ENCODE measurements around the gene TRIM36.
A peak's percentile ranks its signal among the peaks of the same experiment; 100 is the strongest.

The TRIM36 gene, protein sequence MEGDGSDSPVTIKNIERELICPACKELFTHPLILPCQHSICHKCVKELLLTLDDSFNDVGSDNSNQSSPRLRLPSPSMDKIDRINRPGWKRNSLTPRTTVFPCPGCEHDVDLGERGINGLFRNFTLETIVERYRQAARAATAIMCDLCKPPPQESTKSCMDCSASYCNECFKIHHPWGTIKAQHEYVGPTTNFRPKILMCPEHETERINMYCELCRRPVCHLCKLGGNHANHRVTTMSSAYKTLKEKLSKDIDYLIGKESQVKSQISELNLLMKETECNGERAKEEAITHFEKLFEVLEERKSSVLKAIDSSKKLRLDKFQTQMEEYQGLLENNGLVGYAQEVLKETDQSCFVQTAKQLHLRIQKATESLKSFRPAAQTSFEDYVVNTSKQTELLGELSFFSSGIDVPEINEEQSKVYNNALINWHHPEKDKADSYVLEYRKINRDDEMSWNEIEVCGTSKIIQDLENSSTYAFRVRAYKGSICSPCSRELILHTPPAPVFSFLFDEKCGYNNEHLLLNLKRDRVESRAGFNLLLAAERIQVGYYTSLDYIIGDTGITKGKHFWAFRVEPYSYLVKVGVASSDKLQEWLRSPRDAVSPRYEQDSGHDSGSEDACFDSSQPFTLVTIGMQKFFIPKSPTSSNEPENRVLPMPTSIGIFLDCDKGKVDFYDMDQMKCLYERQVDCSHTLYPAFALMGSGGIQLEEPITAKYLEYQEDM

GRCh38 chr5:115169487-115170133, at the start of gene TRIM36:
Gene TRIM36 (minus strand): TSS chr5:115169908. CDS start chr5:115169634, 274 bp downstream.
- peak; percentile 82 to 92 for DNase-seq

DNA sequence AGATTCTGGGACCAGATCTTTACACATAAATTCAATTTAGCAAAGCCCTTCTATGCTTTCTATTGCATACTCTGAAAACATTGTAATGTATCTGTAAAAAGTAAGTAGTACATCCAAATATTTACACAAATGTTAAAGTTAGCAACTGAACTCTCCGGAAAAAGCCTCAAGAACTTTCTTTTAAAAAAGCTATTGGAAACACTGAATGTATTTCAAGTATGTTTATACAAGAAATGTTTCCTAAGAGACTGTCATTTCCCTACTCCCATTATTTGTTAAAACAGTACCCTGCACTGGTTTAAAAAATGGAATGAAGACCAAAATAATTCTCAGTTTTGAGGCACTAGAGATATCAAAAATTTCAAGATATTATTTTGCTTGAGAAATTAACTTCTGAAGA, 44.8 kb upstream of the TRIM36 start:
- DNase-seq = no peak

DNA sequence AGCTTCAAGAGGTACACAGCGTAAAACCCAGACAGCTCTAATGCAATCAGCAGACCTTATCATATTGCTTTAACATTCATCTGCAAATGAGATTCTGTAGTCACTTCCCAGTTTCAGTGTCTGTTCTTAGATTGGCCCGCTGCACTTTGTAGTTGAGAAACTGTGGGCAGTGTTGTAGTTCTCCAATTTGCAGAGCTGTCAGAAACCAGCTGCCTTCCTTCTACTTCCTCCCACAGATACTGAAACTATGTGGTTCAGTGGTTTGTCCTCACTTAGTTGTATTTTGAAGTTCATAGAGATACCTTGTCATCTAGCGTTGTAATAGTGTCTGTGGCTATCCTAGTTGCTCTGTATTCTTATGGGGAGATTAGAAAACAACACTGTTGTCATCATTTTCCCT, 39.6 kb upstream of the TRIM36 start:
- no peak for DNase-seq

DNA sequence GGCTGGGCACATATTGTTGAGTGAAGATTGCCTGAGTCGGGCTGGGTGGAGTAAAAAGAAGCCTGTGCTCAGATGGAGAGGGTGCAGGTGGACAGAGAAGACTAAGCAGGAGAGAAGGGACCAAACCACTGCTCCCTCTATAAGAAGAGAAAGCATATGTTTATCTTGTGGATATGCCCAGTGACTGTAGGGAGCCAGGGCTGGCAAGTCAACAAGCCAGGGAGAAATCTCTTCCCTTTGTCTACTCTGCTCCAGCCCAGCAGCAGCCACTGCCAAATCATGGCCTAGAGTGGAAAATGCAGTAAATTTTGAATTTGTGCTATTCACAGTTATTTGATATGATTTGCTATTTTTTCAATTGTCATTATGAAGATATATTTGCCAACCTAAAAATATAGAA, 33.2 kb upstream of the TRIM36 start:
- no peak for DNase-seq

DNA sequence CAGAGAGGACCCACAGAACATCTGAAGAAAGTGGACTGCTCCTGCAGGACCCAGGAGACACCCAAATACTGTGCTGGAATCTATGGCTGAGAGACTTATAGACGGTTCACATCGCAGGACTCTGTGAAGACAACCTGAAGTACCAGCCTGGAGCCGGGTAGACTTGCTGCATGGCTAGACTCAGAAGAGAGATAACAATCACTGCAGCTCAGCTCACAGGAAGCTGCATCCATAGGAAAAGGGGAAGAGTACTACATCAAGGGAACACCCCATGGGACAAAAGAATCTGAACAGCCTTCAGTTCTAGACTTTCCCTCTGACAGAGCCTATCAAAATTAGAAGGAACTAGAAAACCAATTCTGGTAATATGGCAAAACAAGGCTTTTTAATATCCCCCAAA, 26.5 kb upstream of the TRIM36 start:
- no peak for DNase-seq

- no peak for DNase-seq
Observed at GRCh38 chr5:115194676-115195075, 25.0 kb upstream of the TRIM36 start.

DNA sequence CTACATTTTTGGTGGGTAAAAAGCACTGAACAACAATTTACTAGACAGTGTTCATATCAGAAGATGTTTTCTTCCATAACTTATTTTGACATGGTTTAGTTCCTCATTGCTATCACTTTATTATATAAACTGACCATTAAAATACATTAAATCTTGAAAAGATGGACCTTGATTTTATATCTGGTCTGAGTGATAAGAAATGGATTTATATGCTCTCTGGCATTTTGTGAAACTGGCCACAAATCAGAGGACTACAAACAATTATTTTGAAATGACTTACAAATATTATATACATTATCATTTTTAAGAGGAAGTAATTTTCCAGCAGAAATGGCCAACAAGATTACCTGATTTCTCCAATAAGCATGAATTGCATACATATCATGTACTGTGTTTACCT, 23.6 kb upstream of the TRIM36 start:
- DNase-seq = no peak

- DNase-seq = no peak
Observed at GRCh38 chr5:115192098-115192497, 22.4 kb upstream of the TRIM36 start.

DNA sequence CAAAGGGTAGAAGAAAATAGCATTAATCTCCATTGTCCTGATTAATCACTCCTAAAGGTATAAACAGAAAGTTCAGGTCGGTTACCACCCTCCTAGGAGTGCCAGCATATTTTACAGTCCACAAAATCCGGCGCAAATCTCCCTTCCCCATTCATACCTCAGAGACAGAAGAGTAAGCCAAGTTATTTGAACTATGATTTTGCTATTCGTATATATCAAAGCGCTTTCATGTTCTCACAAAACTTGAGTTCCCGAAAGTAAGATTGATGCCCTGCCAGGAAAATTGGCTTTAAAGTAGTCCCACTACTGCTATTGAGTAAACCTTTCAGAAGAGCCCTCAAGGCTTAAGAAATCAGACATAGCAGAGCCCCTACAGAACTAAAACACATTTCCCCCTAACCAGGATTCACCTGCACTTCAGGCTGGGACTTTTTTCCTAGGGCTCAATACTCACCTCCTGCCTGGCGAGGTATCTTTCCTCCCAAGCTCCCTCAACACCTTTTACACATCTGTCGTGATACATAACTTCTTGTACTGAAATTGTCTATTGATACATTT, 21.8 kb upstream of the TRIM36 start:
- DNase-seq = no peak

DNA sequence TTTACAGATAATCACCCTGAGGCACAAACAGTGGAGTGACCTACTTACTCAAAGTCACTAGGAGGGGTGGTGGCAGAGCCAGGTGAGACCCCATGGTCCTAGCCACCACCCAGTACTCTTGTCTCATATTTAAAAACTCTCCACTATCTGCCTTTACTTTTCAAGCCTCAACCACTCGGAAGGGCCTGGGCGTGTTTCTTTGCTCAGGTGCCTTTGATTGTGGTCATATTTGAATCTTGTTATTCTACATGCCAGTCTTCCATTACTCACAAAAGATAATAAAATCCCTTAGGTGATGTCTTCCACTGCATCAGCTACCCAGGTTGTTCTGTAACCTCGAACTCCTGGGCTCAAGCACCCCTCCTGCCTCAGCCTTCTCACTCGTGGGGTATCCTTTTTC, 20.7 kb upstream of the TRIM36 start:
- DNase-seq = no peak

DNA sequence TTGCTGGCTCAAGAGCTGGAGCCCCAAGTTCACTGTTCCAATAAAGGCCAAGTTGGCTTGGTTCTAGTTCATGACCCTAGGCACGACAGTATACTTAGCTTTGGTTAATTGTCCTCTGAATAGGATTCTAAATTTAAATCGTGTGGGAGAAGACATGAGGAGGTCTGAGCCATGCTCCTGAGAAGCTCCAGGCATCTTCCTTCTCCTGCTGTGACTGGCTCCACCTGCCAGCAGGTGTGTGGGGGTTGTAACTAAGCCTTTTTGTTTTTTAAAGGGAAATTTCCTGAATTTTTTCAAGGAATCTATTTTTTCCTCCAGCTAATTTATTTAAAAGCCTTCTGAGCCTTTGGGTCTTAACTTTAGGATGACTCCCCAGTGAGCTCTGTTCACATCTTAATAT, 20.2 kb upstream of the TRIM36 start:
- DNase-seq = no peak

GRCh38 chr5:115186794-115187193, 17.1 kb upstream of the TRIM36 start:
- DNase-seq = no peak

GRCh38 chr5:115184770-115185169, 15.1 kb upstream of the TRIM36 start:
- no peak for DNase-seq

DNA sequence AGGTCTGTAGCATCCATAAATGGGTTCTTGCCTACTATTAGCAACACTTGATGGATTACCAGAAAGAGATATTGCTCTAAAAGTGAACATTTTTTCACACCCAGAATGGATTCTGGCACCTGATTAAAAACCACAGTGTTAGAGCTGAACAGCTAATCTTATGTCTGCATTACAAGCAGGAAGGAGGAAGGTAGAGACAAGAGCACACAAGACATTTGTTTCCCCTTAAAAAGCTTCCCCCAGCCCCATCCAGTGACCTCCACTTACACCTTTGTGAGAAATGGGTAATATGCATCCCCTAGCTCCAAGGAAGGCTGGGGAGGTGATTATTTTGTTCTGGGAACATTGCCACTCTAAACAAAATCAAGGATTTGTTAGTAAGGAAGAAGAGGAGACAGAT, 12.0 kb upstream of the TRIM36 start:
- no peak for DNase-seq

DNA sequence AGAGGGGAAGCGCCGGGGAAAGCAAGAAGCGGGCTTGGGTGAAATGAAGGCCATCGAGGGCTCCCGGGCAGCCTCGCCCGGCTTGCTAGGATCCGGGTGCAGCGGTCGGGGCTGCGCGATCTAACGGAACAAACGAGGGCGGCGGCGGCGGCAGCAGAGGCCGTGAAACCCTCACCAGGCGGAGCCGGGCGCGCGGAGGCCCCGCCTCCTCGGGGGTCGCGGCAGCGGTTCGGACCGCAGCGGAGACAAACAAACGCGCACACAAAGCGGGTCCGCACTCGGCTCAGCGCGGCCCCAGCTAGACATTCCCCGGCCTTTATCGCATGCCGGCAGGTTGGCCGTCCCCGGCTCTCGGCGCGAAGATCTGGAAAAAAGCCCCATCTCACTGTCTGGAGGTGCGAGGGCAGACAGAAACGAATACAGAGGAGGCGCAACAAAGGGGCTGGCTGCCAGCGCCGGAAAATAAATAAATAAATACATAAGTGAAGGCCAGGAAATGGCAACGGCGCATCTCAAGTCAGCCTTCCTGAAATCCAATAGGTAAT, 10.5 kb upstream of the TRIM36 start:
- DNase-seq = no peak

DNA sequence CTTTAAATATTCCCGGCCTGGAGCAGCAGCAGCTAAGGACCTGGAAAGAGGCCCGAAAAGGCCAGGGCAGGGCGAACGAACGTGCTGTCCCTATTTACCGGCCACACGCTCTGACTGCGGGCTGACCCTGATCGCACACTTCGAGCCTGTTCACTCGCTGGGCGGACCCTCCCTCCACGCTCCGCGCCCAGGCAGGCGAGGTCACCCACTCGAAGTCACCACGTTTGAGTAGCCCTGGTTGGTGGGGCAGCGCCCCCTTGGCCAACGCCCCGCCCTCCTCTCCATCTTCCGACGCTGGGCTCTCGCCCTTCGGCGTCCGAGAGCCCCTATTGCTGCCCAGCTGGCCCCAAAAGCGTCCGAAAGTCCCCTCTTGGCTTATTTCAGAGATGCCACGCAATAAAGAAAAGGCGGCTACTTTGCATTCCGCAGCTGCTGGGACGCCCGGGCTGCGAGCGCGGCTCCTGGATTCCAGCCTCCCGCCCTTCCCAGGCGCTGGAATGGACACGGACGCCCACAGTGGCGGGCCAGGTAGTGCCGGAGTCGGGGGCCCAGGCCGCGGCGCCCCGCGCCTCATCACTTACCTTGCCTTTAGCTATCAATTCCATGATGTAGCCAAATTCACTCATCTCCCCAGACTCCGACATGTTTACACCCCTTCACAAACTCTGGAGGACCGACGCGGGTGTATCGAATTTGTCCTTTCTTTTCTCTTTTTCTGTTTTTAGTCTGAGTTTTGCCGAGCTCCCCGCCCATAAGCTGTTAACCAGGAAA, 9.9 kb upstream of the TRIM36 start:
- no peak for DNase-seq

DNA sequence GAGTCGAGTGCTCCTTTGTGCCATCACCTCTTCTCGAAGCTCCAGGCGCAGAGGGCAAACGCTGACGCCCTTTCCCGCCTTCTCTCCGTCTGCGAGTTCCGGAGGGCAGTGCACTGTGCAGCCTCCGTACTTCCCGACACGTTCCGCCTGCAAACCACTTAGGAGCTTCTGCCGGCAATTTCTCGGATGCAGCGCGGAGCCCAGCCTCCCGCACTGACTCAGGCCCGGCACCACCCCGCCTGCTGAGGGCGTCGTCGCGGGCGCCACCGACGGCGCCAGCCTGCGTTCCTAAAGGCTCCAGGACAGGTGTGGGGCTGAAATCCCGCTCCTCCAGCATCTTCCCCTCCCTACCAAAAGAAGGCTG, 9.3 kb upstream of the TRIM36 start:
- DNase-seq = no peak

DNA sequence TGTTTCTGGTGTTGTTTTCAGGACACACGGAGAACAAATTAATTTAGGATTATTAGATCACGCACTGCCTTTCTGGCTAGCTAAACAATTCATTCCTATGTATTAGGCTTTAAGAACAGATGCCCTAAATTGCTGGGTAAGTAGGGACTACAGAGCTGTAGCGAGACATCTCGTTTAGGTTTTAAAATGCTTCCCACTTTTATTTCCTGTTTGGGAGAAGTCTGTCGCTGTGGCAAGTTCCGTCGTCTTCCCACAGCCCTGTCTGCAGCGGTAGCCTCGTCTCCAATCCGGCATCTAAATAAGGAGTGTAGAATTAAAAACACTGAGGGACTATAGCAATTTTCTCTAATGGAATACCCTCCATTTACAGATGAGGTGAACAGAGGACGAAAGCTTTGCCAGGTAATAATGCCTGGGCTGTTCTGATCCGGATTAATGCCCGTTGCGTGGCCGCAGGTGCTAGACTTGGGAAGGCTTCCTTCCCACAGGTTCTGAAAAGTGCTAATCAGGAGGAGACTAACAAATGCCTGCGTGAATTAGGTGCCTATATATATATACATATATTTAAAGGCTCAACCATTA, 1.3 kb upstream of the TRIM36 start:
- DNase-seq = no peak

DNA sequence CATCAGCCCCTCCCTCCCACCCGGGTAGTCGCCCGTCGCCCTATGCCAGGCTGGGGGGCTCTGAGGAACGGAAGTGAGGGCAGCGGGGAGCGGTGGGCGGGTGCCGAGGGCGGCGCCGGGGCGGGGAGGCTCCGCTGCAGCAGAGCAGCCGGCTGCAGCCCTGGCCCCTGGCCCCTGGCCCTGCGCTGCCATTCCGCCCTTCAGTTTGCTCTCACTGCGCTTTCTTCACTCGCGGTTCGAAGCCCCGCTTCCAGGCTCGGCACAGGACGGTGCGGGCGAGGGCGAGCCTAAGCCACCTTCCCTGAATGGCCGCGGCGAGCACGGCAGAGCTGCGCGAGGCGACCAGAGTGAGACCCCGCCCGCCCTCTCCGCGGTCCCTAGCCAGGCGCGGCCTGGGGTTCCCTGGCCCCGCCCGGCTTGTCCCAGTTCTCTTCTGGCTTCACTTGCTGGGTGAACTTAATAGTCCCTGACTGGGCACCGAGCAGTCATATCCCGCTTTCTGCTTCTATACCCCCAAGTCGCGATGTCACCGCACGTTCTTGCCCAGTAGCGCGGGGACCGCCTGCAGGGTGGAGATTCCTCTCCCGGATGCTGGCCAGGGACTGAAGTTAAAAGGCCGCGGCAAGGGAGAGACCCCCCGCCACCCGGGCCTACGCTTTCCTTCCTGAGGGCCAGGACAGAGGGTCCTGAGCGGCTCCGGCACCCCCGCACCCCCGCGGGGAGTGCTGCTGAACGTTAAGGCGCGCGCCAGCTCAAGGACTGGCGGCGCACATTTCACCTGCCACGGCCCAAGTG, 623 bp upstream of the TRIM36 start:
- DNase-seq = peak in 1 of 2 experiments; percentile 58

DNA sequence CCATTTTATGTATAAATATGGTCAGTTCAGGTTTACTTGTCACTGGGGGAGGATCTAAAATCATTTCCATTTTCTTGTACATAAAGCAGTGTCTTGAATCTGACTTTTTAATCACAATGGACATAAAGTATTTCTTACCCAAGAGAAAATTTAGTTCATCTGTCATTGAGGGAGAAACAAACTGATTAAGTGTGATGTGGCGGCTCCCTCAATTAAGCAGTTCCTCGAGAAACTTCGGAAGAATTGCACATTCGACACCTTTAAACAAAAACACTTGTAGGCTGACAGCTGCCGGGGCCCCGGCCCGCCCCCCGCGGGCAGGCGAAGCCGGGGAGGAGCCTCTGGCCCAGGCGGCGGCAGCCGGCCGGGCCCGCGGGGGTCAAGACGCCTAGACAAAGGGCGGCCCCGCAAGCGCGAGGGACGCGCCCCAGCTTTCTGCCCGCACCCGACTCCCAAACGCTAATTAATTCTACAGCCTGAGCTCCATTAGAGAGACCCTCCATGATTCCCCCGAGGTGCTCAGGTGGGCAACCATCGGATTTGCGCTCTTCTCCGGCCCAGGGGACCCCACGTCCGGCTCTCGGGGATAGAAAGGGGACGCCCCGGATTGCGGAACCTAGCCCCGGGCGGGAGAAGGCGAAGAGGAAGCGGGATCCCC, 750 bp downstream of the TRIM36 start:
- DNase-seq = peak in 1 of 2 experiments; percentile 20

Measured in NCI-H187 (cell line).